Measurements from ENCODE around the gene LTA4H.

Gene LTA4H

GRCh38 chr12:96034621-96035282, 635 bp downstream of the LTA4H start:
- DNase-seq (ENCODE audit: low read depth, low spot score), result no peak

GRCh38 chr12:96033549-96034389, 1.6 kb downstream of the LTA4H start:
- DNase-seq (ENCODE audit: low read depth, low spot score), result no peak

- DNase-seq (ENCODE audit: low read depth, low spot score), result no peak
Measured at GRCh38 chr12:96029826-96030225, 5.6 kb downstream of the LTA4H start.

- no peak for DNase-seq (ENCODE audit: low read depth, low spot score)
Measured at GRCh38 chr12:96028538-96028937, 6.8 kb downstream of the LTA4H start.

- DNase-seq (ENCODE audit: low read depth, low spot score), result no peak
Measured at GRCh38 chr12:96026331-96026730, 9.1 kb downstream of the LTA4H start.

GRCh38 chr12:96025518-96025917, 9.9 kb downstream of the LTA4H start:
- no peak for DNase-seq (ENCODE audit: low read depth, low spot score)

GRCh38 chr12:96020314-96021003, 14.9 kb downstream of the LTA4H start:
- no peak for DNase-seq (ENCODE audit: low read depth, low spot score)

- DNase-seq (ENCODE audit: low read depth, low spot score), result no peak
Measured at GRCh38 chr12:96015672-96016071, 19.7 kb downstream of the LTA4H start.

GRCh38 chr12:96014943-96015599, 20.3 kb downstream of the LTA4H start:
- DNase-seq (ENCODE audit: low read depth, low spot score), result no peak

- DNase-seq (ENCODE audit: low read depth, low spot score), result no peak
Measured at GRCh38 chr12:96007729-96008128, 27.7 kb downstream of the LTA4H start.

- DNase-seq (ENCODE audit: low read depth, low spot score), result no peak
Measured at GRCh38 chr12:96006727-96007126, 28.7 kb downstream of the LTA4H start.

GRCh38 chr12:96000858-96001257, 34.5 kb downstream of the LTA4H start:
- DNase-seq (ENCODE audit: low read depth, low spot score), result no peak

GRCh38 chr12:95999484-95999883, 35.9 kb downstream of the LTA4H start:
- no peak for DNase-seq (ENCODE audit: low read depth, low spot score)

- DNase-seq (ENCODE audit: low read depth, low spot score), result no peak
Measured at GRCh38 chr12:95998611-95999286, 36.6 kb downstream of the LTA4H start.

GRCh38 chr12:95997911-95998510, 37.4 kb downstream of the LTA4H start:
- DNase-seq (ENCODE audit: low read depth, low spot score), result no peak

- DNase-seq (ENCODE audit: low read depth, low spot score), result no peak
Measured at GRCh38 chr12:95997276-95997675, 38.1 kb downstream of the LTA4H start.

GRCh38 chr12:95996034-95996658, 39.2 kb downstream of the LTA4H start, which contains the start of gene HAL:
Gene HAL (minus strand): TSS chr12:95996344. CDS start chr12:95995910, 434 bp downstream.
- no peak for DNase-seq (ENCODE audit: low read depth, low spot score)

- DNase-seq (ENCODE audit: low read depth, low spot score), result no peak
Measured at GRCh38 chr12:95995238-95996031, 40.0 kb downstream of the LTA4H start.

GRCh38 chr12:95994476-95994875, 40.9 kb downstream of the LTA4H start:
- no peak for DNase-seq (ENCODE audit: low read depth, low spot score)

GRCh38 chr12:95993907-95994306, 41.5 kb downstream of the LTA4H start:
- no peak for DNase-seq (ENCODE audit: low read depth, low spot score)
